RWPE2 (cell line): ENCODE measurements around the gene TRAF7.

Source experiments
- ATAC-seq: fragments of 200-7000 bp; cut with Tn5 transposase; 3 replicates; pipeline ENCODE4 v1.9.1; 2021; ENCODE audit warnings: low read depth
- DNase-seq: peaks from one replicate; pipeline ENCODE4 v3.0.0-alpha.2; 2020; ENCODE audit warnings: low spot score
- H3K27ac ChIP-seq: fragments of 450-650 bp; 2 replicates; pipeline ENCODE4 v1.5.1; 2017; ENCODE audit warnings: mild to moderate bottlenecking; ENCODE audit not compliant: poor library complexity, severe bottlenecking
- H3K27me3 ChIP-seq: fragments of 250-450 bp; sonication (Bioruptor Pico); 2 replicates; pipeline ENCODE4 v1.5.1; 2021; ENCODE audit warnings: mild to moderate bottlenecking, moderate library complexity; ENCODE audit not compliant: insufficient read depth, poor library complexity, severe bottlenecking
- H3K36me3 ChIP-seq: fragments of 250-450 bp; sonication (Bioruptor Pico); 2 replicates; pipeline ENCODE4 v1.5.1; 2020; ENCODE audit warnings: low read depth, mild to moderate bottlenecking, moderate library complexity
- H3K4me1 ChIP-seq: fragments of 250-450 bp; sonication (Bioruptor Pico); 2 replicates; pipeline ENCODE4 v1.5.1; 2021; ENCODE audit warnings: mild to moderate bottlenecking, moderate library complexity; ENCODE audit not compliant: insufficient read depth, poor library complexity, severe bottlenecking
- H3K4me3 ChIP-seq: fragments of 250-450 bp; sonication (Bioruptor Pico); 2 replicates; pipeline ENCODE4 v1.5.1; 2021; ENCODE audit warnings: mild to moderate bottlenecking, moderate library complexity; ENCODE audit not compliant: severe bottlenecking
- H3K9me3 ChIP-seq: fragments of 250-450 bp; sonication (Bioruptor Pico); 2 replicates; pipeline ENCODE4 v1.5.1; 2021; ENCODE audit warnings: mild to moderate bottlenecking, moderate library complexity; ENCODE audit not compliant: severe bottlenecking
- TF ChIP-seq, protein P1 (sequence below): fragments of 450-650 bp; IDR thresholded peaks from one replicate; pipeline ENCODE4 v1.5.1; 2017; ENCODE audit warnings: mild to moderate bottlenecking, moderate library complexity; ENCODE audit not compliant: poor library complexity, severe bottlenecking

TRAF7 gene

DNA sequence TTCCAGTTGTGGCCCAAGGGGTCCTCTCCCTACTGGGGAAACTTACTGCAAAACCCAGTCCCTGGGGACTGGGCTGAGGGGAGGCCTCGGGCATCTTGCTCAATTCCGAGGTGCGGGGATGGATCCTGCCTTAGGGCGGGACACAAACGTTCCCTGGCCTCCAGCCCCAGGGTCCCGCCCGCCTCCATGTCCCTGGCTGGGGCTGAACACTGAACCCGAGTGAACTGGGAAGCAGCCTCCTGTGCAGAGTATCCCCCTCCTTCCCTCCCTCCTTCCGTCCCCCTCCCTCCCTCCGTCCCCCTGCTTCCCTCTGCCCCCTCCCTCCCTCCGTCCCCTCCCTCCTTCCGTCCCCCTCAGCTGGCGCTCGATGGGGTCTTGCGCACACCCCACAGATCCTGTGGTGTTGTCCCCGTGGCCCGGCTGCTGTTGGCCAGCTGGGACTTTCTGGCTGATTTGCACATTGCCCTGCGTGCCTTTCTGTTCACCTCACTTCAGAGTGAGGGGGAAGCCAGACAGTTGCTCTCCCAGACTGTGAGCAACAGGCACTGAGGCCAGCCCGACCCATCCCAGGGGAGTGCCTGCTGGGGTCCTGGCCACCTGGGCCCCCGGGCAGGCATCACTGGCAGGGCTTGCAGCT lies 5.5 kb downstream of the TRAF7 start:
- H3K36me3 ChIP-seq = peaks cover 8% of the 10 kb centered on the region; the same call in 1 of the 2 replicates
- DNase-seq (no peak), ATAC-seq (0 out of 3 replicates have a peak, but pooled peaks have one; percentile 0)
- TF ChIP-seq, protein P1, sequence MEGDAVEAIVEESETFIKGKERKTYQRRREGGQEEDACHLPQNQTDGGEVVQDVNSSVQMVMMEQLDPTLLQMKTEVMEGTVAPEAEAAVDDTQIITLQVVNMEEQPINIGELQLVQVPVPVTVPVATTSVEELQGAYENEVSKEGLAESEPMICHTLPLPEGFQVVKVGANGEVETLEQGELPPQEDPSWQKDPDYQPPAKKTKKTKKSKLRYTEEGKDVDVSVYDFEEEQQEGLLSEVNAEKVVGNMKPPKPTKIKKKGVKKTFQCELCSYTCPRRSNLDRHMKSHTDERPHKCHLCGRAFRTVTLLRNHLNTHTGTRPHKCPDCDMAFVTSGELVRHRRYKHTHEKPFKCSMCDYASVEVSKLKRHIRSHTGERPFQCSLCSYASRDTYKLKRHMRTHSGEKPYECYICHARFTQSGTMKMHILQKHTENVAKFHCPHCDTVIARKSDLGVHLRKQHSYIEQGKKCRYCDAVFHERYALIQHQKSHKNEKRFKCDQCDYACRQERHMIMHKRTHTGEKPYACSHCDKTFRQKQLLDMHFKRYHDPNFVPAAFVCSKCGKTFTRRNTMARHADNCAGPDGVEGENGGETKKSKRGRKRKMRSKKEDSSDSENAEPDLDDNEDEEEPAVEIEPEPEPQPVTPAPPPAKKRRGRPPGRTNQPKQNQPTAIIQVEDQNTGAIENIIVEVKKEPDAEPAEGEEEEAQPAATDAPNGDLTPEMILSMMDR = no peak
- peaks cover 51% of the 10 kb centered on the region for H3K4me1 ChIP-seq
- H3K4me3 ChIP-seq = no peak overlapping the region
- H3K27ac ChIP-seq = peak overlapping the region; percentile 93
- H3K9me3 ChIP-seq = no peaks in the 10 kb centered on the region
- no peaks in the 10 kb centered on the region for H3K27me3 ChIP-seq

DNA sequence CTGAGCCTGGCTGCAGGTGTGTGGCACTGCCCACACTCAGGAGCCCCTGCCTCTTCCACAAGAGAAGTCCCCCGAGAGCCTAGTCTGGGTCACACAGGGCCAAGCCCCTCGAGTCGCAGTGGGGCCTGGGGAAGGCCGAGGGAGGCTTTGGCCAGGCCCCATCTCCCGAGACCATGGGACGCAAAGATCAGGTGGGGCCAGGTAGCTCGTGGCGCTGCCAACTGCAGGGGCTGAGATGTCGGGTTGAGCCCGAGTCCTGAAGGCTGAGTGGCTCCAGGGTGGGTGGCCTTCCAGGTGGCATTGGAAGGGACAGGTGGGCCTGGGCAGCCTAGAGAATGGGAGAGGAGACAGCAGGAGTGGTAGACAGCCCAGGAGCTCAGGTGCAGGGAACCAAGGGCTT lies 6.3 kb downstream of the TRAF7 start:
- peak overlapping the region; percentile 93 for H3K27ac ChIP-seq
- H3K27me3 ChIP-seq = no peaks in the 10 kb centered on the region
- H3K9me3 ChIP-seq = no peaks in the 10 kb centered on the region
- H3K4me3 ChIP-seq = no peak overlapping the region
- TF ChIP-seq, protein P1 = no peak
- ATAC-seq (no peak), DNase-seq (no peak)
- peaks cover 15% of the 10 kb centered on the region for H3K36me3 ChIP-seq
- peaks cover 51% of the 10 kb centered on the region for H3K4me1 ChIP-seq

DNA sequence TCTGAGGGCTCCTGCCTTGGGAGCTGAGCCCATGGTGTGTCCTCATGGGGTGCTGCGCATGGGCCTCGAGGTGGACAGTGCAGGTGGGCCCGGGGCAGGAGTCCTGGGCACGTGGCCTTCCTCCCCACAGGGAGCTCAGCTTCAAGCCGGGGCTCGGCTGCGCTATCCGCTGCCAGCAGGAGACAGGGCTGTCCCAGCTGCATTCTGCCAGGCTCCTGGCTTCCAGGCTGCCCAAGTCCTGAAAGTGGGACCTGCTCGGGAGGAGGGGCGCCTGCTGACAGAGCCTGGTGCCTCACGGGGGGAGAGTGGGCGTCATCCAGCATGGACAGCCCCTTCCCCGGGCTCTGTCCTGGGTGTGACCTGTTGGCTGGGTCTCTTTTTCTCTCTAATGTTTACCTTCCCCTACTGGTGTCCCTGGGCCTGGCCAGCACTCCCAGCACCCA lies 7.1 kb downstream of the TRAF7 start:
- peaks cover 23% of the 10 kb centered on the region for H3K36me3 ChIP-seq
- TF ChIP-seq, protein P1 = no peak
- ATAC-seq (peak; percentile 32), DNase-seq (no peak)
- peaks cover 46% of the 10 kb centered on the region for H3K4me1 ChIP-seq
- no peaks in the 10 kb centered on the region for H3K9me3 ChIP-seq
- H3K27ac ChIP-seq = peak overlapping the region; percentile 93
- no peak overlapping the region for H3K4me3 ChIP-seq
- no peaks in the 10 kb centered on the region for H3K27me3 ChIP-seq

DNA sequence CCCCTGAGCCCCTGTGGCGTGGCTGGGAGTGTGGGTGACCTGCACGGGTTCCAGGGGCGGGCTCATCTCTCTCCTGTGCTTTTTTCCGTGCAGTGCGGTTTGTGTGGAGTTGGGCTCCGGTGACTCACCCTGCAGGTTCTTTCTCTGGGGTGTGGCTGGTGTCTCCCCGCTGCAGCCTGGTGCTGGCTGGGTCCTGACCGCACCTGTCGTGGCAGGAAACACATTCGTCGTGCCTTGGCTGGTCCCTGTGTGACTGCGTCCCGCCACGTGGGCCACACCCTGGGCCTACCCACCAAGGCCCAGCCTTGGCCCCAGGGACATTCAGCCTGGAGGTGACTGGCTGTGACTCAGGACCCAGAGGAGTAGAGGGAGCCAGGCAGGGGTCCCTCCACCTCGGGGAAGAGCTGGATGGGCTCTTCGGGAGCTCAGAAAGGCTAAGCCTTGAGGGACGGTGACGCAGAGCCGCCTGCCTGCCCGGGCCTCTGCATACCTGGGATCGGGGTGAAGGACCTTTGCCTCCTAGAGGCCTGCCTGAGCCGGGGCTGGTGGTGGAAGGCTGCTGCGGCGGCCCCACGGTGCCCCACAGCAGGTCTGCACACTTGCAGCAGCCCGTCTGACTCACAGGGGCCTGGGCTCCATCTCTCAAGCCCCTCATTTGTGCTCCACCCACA lies 7.8 kb downstream of the TRAF7 start:
- H3K36me3 ChIP-seq = peaks cover 25% of the 10 kb centered on the region
- peak overlapping the region; percentile 93 for H3K27ac ChIP-seq
- no peaks in the 10 kb centered on the region for H3K27me3 ChIP-seq
- peak; percentile 91 for DNase-seq
- peaks cover 46% of the 10 kb centered on the region for H3K4me1 ChIP-seq
- ATAC-seq = peak; percentile 85
- no peaks in the 10 kb centered on the region for H3K9me3 ChIP-seq
- H3K4me3 ChIP-seq = no peak overlapping the region
- TF ChIP-seq, protein P1 = no peak

DNA sequence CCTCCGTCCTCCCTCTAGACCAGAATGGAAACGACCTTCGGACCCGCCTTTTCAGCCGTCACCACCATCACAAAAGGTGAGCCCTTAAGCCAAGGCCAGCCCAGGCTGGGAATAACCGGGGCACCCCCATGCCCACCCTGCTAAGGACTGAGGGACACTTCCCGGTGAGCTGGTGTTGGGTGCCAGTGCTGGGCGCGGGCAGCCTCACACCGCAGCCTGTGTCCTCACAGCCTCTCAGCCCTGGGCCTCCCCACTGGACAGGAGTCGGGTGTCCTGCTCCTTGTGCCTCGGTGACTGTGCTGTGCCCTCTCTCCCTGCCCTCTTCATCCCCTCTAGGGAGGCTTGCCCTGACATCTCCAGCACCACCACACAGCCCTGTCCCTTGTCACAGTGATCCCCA lies 10.3 kb downstream of the TRAF7 start:
- no peaks in the 10 kb centered on the region for H3K9me3 ChIP-seq
- H3K27me3 ChIP-seq = no peaks in the 10 kb centered on the region
- H3K4me1 ChIP-seq = peaks cover 27% of the 10 kb centered on the region
- TF ChIP-seq, protein P1 = no peak
- H3K36me3 ChIP-seq = peaks cover 36% of the 10 kb centered on the region
- no peak for ATAC-seq
- DNase-seq = no peak
- H3K4me3 ChIP-seq = no peak overlapping the region
- no peak overlapping the region for H3K27ac ChIP-seq
